ENCODE data around the gene ACLY.
"Not testable (repeated sequence)": the region's sequence is repeated elsewhere in the genome, so short reads cannot be mapped to it uniquely, and the experiment has no call there.

ACLY gene

GRCh38 chr17:41939044-41939692 is 20.4 kb upstream of the ACLY start:
- no peak for TF ChIP-seq CTCF (IDR thresholded peaks at IDR 0.05; ENCODE audit: insufficient read depth, missing control alignments)
- FAIRE-seq (no peak), DNase-seq (ENCODE audit: insufficient read length, low spot score) (peak; percentile 18)

- TF ChIP-seq CTCF (IDR thresholded peaks at IDR 0.05; ENCODE audit: insufficient read depth, missing control alignments): no peak
- FAIRE-seq (no peak), DNase-seq (ENCODE audit: insufficient read length, low spot score) (peak; percentile 13)
These were observed 19.5 kb upstream of the ACLY start for GRCh38 chr17:41937970-41938954.

- no peak for TF ChIP-seq CTCF (IDR thresholded peaks at IDR 0.05; ENCODE audit: insufficient read depth, missing control alignments)
These were observed 16.9 kb upstream of the ACLY start for GRCh38 chr17:41935641-41936040.

GRCh38 chr17:41932816-41933389 is 14.2 kb upstream of the ACLY start:
- DNase-seq (ENCODE audit: insufficient read length, low spot score) (no peak), FAIRE-seq (no peak)

More at GRCh38 chr17:41935641-41936040, 16.9 kb upstream of the ACLY start:
- DNase-seq (ENCODE audit: insufficient read length, low spot score) (peak; percentile 4), FAIRE-seq (no peak)

GRCh38 chr17:41931715-41932114 is 13.0 kb upstream of the ACLY start:
- DNase-seq (ENCODE audit: insufficient read length, low spot score); FAIRE-seq: not testable (repeated sequence)

More at GRCh38 chr17:41932816-41933389, 14.2 kb upstream of the ACLY start:
- TF ChIP-seq CTCF (IDR thresholded peaks at IDR 0.05; ENCODE audit: insufficient read depth, missing control alignments): no peak

- not testable (repeated sequence) for FAIRE-seq; DNase-seq (ENCODE audit: insufficient read length, low spot score)
These were observed 12.0 kb upstream of the ACLY start for GRCh38 chr17:41930833-41931156.

- peak; percentile 94 for DNase-seq (ENCODE audit: insufficient read length, low spot score)
- no peak for FAIRE-seq
- peak; percentile 35 for TF ChIP-seq CTCF (IDR thresholded peaks at IDR 0.05; ENCODE audit: insufficient read depth, missing control alignments)
These were observed 11.5 kb upstream of the ACLY start, which contains the start of gene ODAD4 for GRCh38 chr17:41930009-41930832. TSS of gene ODAD4 (plus strand) at chr17:41930617. CDS start at chr17:41930724, 107 bp downstream.

Data from D721Med (cell line).